HepG2 (cell line): ENCODE measurements around the gene SRCAP. TPM values are rescaled to one million over a fixed set of nuclear protein-coding genes. Genes with fewer than 3 reads are reported as not detected.
A peak's percentile ranks its signal among the peaks of the same experiment; 100 is the strongest.

Experiments used
- ETS1 ChIP-seq: sonication (generic); formaldehyde crosslinking; IDR thresholded peaks from 2 replicates; pipeline ENCODE4 v1.4.0; 2020; ENCODE audit warnings: missing genetic modification reagents
- GATA4 ChIP-seq: sonication (generic); IDR thresholded peaks from 2 replicates; pipeline ENCODE4 v1.6.1; 2016; ENCODE audit warnings: antibody characterized with exemption, low read depth, borderline replicate concordance
- GLMP ChIP-seq: sonication (generic); formaldehyde crosslinking; IDR thresholded peaks from 2 replicates; pipeline ENCODE4 v1.9.0; 2021; ENCODE audit warnings: missing genetic modification reagents, mild to moderate bottlenecking, borderline replicate concordance
- GMEB2 ChIP-seq: IDR thresholded peaks from 2 replicates; pipeline ENCODE4 v1.6.1; 2016; ENCODE audit warnings: missing biosample characterization, missing genetic modification reagents, low read depth
- GTF3A ChIP-seq: sonication (generic); formaldehyde crosslinking; conservative IDR thresholded peaks from 2 replicates; pipeline ENCODE4 v1.4.0; 2020; ENCODE audit warnings: mild to moderate bottlenecking, missing genetic modification reagents
- HCFC1 ChIP-seq: fragments of 150-350 bp; IDR thresholded peaks from 2 replicates; pipeline ENCODE4 v1.6.1; 2014; ENCODE audit warnings: low read depth, low read length
- NCOA5 ChIP-seq: sonication (generic); formaldehyde crosslinking; IDR thresholded peaks from 2 replicates; pipeline ENCODE4 v1.4.0; 2020; ENCODE audit warnings: missing genetic modification reagents
- NFYC ChIP-seq: IDR thresholded peaks from 2 replicates; pipeline ENCODE4 v1.6.1; 2016; ENCODE audit warnings: missing genetic modification reagents, missing compliant biosample characterization
- RBAK ChIP-seq: sonication (generic); formaldehyde crosslinking; IDR thresholded peaks from 2 replicates; pipeline ENCODE4 v1.5.1; 2020; ENCODE audit warnings: mild to moderate bottlenecking, missing genetic modification reagents
- RBFOX2 ChIP-seq: fragments of 200-400 bp; formaldehyde crosslinking; IDR thresholded peaks from 2 replicates; pipeline ENCODE4 v1.6.1; 2017; ENCODE audit warnings: low read depth, mild to moderate bottlenecking, low read length
- RBM39 ChIP-seq: fragments of 200-400 bp; formaldehyde crosslinking; IDR thresholded peaks from one replicate; pipeline ENCODE4 v1.6.1; 2018; ENCODE audit warnings: antibody characterized with exemption, mild to moderate bottlenecking, low read depth, low read length; ENCODE audit not compliant: poor library complexity, severe bottlenecking
- SP2 ChIP-seq: sonication (generic); formaldehyde crosslinking; IDR thresholded peaks from 2 replicates; pipeline ENCODE4 v1.5.1; 2020; ENCODE audit warnings: mild to moderate bottlenecking, missing genetic modification reagents
- SPEN ChIP-seq: sonication (generic); formaldehyde crosslinking; IDR thresholded peaks from 2 replicates; pipeline ENCODE4 v1.5.1; 2020; ENCODE audit warnings: low read depth, mild to moderate bottlenecking, missing genetic modification reagents
- SUZ12 ChIP-seq: fragments of 150-350 bp; IDR thresholded peaks from 2 replicates; pipeline ENCODE4 v1.6.1; 2014; ENCODE audit warnings: low read depth, low read length
- TFDP1 ChIP-seq: IDR thresholded peaks from 2 replicates; pipeline ENCODE4 v1.6.1; 2016; ENCODE audit warnings: missing compliant biosample characterization, missing genetic modification reagents, borderline replicate concordance
- TRIM22 ChIP-seq: fragments of 450-650 bp; IDR thresholded peaks from 2 replicates; pipeline ENCODE4 v1.6.1; 2017
- ZFP36 ChIP-seq: fragments of 150-350 bp; IDR thresholded peaks from 2 replicates; pipeline ENCODE4 v1.6.1; 2018; ENCODE audit warnings: borderline replicate concordance, low read length, low read depth; ENCODE audit not compliant: partially characterized antibody
- ZNF431 ChIP-seq: sonication (generic); formaldehyde crosslinking; IDR thresholded peaks from 2 replicates; pipeline ENCODE4 v1.9.0; 2022; ENCODE audit warnings: missing genetic modification reagents, low read depth, mild to moderate bottlenecking, borderline replicate concordance
- ZNF576 ChIP-seq: sonication (generic); formaldehyde crosslinking; IDR thresholded peaks from 2 replicates; pipeline ENCODE4 v1.4.0; 2020; ENCODE audit warnings: mild to moderate bottlenecking, missing genetic modification reagents
- ZNF580 ChIP-seq: IDR thresholded peaks from 2 replicates; pipeline ENCODE4 v1.6.1; 2016; ENCODE audit warnings: low read depth, borderline replicate concordance
- ZNF772 ChIP-seq: sonication (generic); formaldehyde crosslinking; IDR thresholded peaks from 2 replicates; pipeline ENCODE4 v1.5.0; 2020; ENCODE audit warnings: mild to moderate bottlenecking, missing genetic modification reagents
- ZNF788 ChIP-seq: sonication (generic); formaldehyde crosslinking; IDR thresholded peaks from 2 replicates; pipeline ENCODE4 v1.5.0; 2020; ENCODE audit warnings: mild to moderate bottlenecking, missing genetic modification reagents, borderline replicate concordance
- polyA plus RNA-seq, 8 experiments: library from polyadenylated mRNA; depleted of rRNA in 3 of 8; stranded (reverse) in 7 of 8; unstranded in 1 of 8; fragments of >200 nt; fragmentation: Illumina TruSeq in 4 of 8; extraction: Trizol in 4 of 8; gene quantifications; 2 replicates each; pipeline versions ENCODE4 v1.2.1 to v1.2.3, GENCODE V29; 2011 to 2016; ENCODE audit warnings: low read depth in 4 of 8, missing spikeins in 1 of 8, mixed read lengths in 1 of 8; ENCODE audit not compliant: insufficient read depth in 1 of 8
- total RNA-seq, 5 experiments: library from RNA; depleted of rRNA; stranded (reverse); fragments of >200 nt; fragmentation: Illumina TruSeq; extraction: Trizol; gene quantifications; 2 replicates each; pipeline ENCODE4 v1.2.3, GENCODE V29; 2016; ENCODE audit warnings: low read depth in 1 of 5

The SRCAP gene
- total and polyA plus RNA-seq, 2 of the 13 experiments (the other 11 are each of a cell fraction or from before 2014, with no cell fraction given): 4.9 to 9.0 TPM

- peak; percentile 74 for TF ChIP-seq ZNF431 (CRISPR knock-in tag)
- TF ChIP-seq ZNF772 (CRISPR knock-in tag): peak; percentile 97
- TF ChIP-seq GLMP (CRISPR knock-in tag): 0 out of 2 replicates have a peak, but pooled peaks have one; percentile 81
- TF ChIP-seq TRIM22: no peak
- TF ChIP-seq NCOA5 (CRISPR knock-in tag): peak; percentile 77
- peak; percentile 5; the same call in 1 of the 2 replicates for TF ChIP-seq SP2 (CRISPR knock-in tag)
- peak; percentile 87 for TF ChIP-seq SPEN
- peak; percentile 92 for TF ChIP-seq HCFC1
- peak; percentile 98 for TF ChIP-seq RBFOX2
- no peak for TF ChIP-seq ZFP36
- TF ChIP-seq GTF3A (CRISPR knock-in tag): peak; percentile 92; the same call in 1 of the 2 replicates
- peak; percentile 79 for TF ChIP-seq SUZ12
- no peak for TF ChIP-seq ETS1 (CRISPR knock-in tag)
- TF ChIP-seq ZNF576 (CRISPR knock-in tag): no peak
- no peak for TF ChIP-seq GMEB2 (CRISPR knock-in tag)
- TF ChIP-seq RBM39: peak; percentile 99
- TF ChIP-seq NFYC (CRISPR knock-in tag): peak; percentile 51
- TF ChIP-seq ZNF788 (CRISPR knock-in tag): peak; percentile 95
- TF ChIP-seq GATA4: 0 out of 2 replicates have a peak, but pooled peaks have one; percentile 51
- peak; percentile 91 for TF ChIP-seq ZNF580 (CRISPR knock-in tag)
- TF ChIP-seq RBAK (CRISPR knock-in tag): no peak
- TF ChIP-seq TFDP1 (CRISPR knock-in tag): peak; percentile 73
Measured at GRCh38 chr16:30775392-30776188, 76.6 kb downstream of the SRCAP start (continued).
